HG03354 (cell line): ENCODE results near the gene NDUFV3.
"Not testable (repeated sequence)": the region's sequence is repeated elsewhere in the genome, so short reads cannot be mapped to it uniquely, and the experiment has no call there.

Experiments
- ATAC-seq: cut with Tn5 transposase; IDR thresholded peaks from one replicate; pipeline ENCODE4 v1.9.1; 2021; ENCODE audit warnings: mild to moderate bottlenecking; ENCODE audit not compliant: unreplicated experiment, poor library complexity, severe bottlenecking

Gene NDUFV3

GRCh38 chr21:42892931-42893755 lies at the start of gene NDUFV3:
Gene NDUFV3 (plus strand): TSS chr21:42893309. CDS start chr21:42893334, 25 bp downstream.
- peak; percentile 92 for ATAC-seq

GRCh38 chr21:42844411-42845113 lies 48.5 kb upstream of the NDUFV3 start:
- no peak for ATAC-seq

- ATAC-seq: no peak
Observed at GRCh38 chr21:42845296-42845965, 47.7 kb upstream of the NDUFV3 start.

- no peak for ATAC-seq
Observed at GRCh38 chr21:42846221-42846620, 46.9 kb upstream of the NDUFV3 start.

- ATAC-seq: no peak
Observed at GRCh38 chr21:42847051-42847707, 45.9 kb upstream of the NDUFV3 start.

- no peak for ATAC-seq
Observed at GRCh38 chr21:42847726-42848125, 45.4 kb upstream of the NDUFV3 start.

GRCh38 chr21:42848144-42848931 lies 44.8 kb upstream of the NDUFV3 start:
- not testable (repeated sequence) for ATAC-seq

- ATAC-seq: no peak
Observed at GRCh38 chr21:42848932-42849758, 44.0 kb upstream of the NDUFV3 start.

GRCh38 chr21:42849759-42850412 lies 43.2 kb upstream of the NDUFV3 start:
- no peak for ATAC-seq

- ATAC-seq: no peak
Observed at GRCh38 chr21:42850463-42850862, 42.6 kb upstream of the NDUFV3 start.

- ATAC-seq: no peak
Observed at GRCh38 chr21:42850866-42851391, 42.2 kb upstream of the NDUFV3 start.

GRCh38 chr21:42851812-42852665 lies 41.1 kb upstream of the NDUFV3 start:
- ATAC-seq: no peak

- ATAC-seq: no peak
Observed at GRCh38 chr21:42852925-42853570, 40.1 kb upstream of the NDUFV3 start.

GRCh38 chr21:42853621-42854020 lies 39.5 kb upstream of the NDUFV3 start:
- no peak for ATAC-seq

- ATAC-seq: no peak
Observed at GRCh38 chr21:42854246-42855010, 38.7 kb upstream of the NDUFV3 start.
